HFFc6 (cell line): ENCODE measurements around the gene GLRA3. TPM values are rescaled to one million over a fixed set of nuclear protein-coding genes. Genes with fewer than 3 reads are reported as not detected.
A peak's percentile ranks its signal among the peaks of the same experiment; 100 is the strongest.

Source experiments
- DNase-seq: peaks from one replicate; pipeline ENCODE4 v3.0.0-alpha.2; 2018
- H3K27ac Mint-ChIP-seq: 2 replicates; pipeline ENCODE4 v1.8.0; 2020; ENCODE audit warnings: mild to moderate bottlenecking, mixed read lengths
- H3K27me3 Mint-ChIP-seq: 2 replicates; pipeline ENCODE4 v1.8.0; 2021; ENCODE audit warnings: mild to moderate bottlenecking, moderate library complexity, mixed read lengths; ENCODE audit not compliant: insufficient read depth
- H3K36me3 Mint-ChIP-seq: 2 replicates; pipeline ENCODE4 v1.8.0; 2021; ENCODE audit warnings: low read depth, mixed read lengths
- H3K4me1 Mint-ChIP-seq: 2 replicates; pipeline ENCODE4 v1.8.0; 2020; ENCODE audit warnings: low read depth, mixed read lengths
- H3K4me3 Mint-ChIP-seq: 2 replicates; pipeline ENCODE4 v1.8.0; 2020; ENCODE audit warnings: mild to moderate bottlenecking, moderate library complexity, mixed read lengths
- H3K9me3 Mint-ChIP-seq: 2 replicates; pipeline ENCODE4 v1.8.0; 2020; ENCODE audit warnings: mild to moderate bottlenecking, mixed read lengths
- total RNA-seq, 6 experiments: library from RNA; stranded (reverse); fragmentation: NEBNext Ultra II Directional; extraction: Animal tissue kit (Norgen Biotek cat#: 25700); gene quantifications; 2 replicates in 1 of 6; 3 replicates in 5 of 6; pipeline ENCODE4 v1.2.3, GENCODE V29; 2021
- TF ChIP-seq, protein P1 (sequence below): fragments of 200-600 bp; sonication (generic); IDR thresholded peaks from 2 replicates; pipeline ENCODE4 v1.5.0; 2021; ENCODE audit warnings: antibody characterized with exemption, mild to moderate bottlenecking

Gene GLRA3
- total RNA-seq, 6 experiments from 2014 or later: not detected

DNA sequence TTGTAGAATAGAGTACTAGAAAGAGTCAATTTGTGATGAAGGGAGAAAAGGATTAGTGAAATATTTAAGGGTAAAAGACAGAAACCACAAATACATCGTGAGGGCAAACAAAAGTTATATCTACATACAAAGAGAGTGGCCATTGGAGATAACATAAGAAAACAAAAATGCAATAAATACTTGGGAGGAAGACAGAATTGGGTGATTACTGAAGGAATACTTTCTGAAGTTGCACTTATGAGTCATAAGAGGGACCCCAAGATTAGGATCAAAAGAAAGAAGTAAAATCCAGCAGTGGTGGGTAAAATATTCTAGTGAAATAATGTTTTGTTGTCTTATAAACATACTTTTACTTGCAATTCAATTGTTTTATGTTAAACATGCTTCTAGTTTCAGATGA lies 53.7 kb downstream of the GLRA3 start:
- H3K36me3 Mint-ChIP-seq: no peaks in the 10 kb centered on the region
- TF ChIP-seq, protein P1, sequence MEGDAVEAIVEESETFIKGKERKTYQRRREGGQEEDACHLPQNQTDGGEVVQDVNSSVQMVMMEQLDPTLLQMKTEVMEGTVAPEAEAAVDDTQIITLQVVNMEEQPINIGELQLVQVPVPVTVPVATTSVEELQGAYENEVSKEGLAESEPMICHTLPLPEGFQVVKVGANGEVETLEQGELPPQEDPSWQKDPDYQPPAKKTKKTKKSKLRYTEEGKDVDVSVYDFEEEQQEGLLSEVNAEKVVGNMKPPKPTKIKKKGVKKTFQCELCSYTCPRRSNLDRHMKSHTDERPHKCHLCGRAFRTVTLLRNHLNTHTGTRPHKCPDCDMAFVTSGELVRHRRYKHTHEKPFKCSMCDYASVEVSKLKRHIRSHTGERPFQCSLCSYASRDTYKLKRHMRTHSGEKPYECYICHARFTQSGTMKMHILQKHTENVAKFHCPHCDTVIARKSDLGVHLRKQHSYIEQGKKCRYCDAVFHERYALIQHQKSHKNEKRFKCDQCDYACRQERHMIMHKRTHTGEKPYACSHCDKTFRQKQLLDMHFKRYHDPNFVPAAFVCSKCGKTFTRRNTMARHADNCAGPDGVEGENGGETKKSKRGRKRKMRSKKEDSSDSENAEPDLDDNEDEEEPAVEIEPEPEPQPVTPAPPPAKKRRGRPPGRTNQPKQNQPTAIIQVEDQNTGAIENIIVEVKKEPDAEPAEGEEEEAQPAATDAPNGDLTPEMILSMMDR: no peak
- no peaks in the 10 kb centered on the region for H3K4me1 Mint-ChIP-seq
- no peak for DNase-seq
- peaks cover 8% of the 10 kb centered on the region for H3K9me3 Mint-ChIP-seq
- H3K4me3 Mint-ChIP-seq: no peak overlapping the region
- H3K27me3 Mint-ChIP-seq: no peaks in the 10 kb centered on the region
- H3K27ac Mint-ChIP-seq: no peak overlapping the region

DNA sequence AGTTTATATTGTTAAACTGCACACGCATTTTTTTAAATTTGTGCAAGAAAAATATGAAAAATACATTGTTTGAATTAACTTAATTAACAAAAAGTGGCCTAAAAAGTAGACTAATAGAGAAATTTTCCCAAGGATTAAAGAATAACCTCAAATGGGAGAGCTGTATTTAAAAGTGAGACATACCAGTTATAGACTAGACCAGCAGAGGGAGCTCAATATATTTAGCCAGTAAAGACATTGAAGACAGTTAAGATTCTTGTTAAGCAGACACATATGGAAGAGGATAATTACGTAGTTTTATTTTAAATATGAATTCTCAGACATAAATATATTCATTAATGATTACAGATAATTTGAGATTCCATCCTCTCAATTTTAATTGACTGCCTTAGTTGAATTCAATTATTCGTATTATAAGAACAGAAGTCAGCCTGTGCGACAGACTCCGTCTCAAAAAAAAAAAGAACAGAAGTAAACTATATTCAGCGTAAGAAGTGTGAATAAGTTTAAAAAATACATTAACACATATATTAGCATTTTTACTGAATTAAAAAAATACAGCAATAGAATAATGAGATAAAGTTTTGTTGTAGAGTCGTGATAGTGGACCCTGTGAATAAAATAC lies 64.8 kb downstream of the GLRA3 start:
- Mint-ChIP-seq H3K4me1 (no peaks in the 10 kb centered on the region), H3K36me3 (no peaks in the 10 kb centered on the region), H3K27me3 (no peaks in the 10 kb centered on the region), H3K27ac (no peak overlapping the region), H3K9me3 (no peaks in the 10 kb centered on the region), H3K4me3 (no peak overlapping the region)
- DNase-seq: peak; percentile 37
- TF ChIP-seq, protein P1: peak; percentile 81

DNA sequence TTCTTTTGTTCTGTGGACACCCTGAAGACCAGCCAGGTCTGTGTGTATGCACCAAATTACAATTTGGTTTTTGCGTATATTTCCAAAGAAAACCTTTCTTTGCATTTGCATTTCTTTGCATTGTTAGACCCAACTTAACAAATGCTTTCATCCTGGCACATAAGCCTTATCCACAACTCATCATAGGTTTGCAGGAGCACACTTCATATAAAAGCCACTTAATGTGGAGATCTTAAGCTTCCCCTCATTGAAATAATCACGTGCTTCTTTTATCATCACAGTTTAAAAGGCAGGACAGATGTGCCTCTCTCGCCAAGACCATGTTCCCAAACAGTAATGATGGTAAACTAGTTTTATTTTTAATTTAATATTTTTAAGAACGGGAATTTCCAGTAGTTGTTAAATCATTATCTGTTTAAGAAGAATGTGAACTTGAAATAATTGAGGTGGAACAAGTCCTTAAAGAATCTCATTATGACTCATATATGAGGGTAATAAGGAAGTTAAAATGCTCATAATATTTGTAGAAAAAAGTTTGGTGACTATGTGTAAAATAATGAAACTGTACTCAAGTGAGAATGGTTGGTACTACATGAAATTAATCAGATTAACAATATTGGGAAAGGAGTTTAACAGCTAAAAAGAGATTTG lies 65.5 kb downstream of the GLRA3 start:
- no peak for DNase-seq
- Mint-ChIP-seq H3K27me3 (no peaks in the 10 kb centered on the region), H3K27ac (no peak overlapping the region), H3K4me1 (no peaks in the 10 kb centered on the region), H3K36me3 (no peaks in the 10 kb centered on the region), H3K4me3 (no peak overlapping the region), H3K9me3 (no peaks in the 10 kb centered on the region)
- TF ChIP-seq, protein P1: no peak

DNA sequence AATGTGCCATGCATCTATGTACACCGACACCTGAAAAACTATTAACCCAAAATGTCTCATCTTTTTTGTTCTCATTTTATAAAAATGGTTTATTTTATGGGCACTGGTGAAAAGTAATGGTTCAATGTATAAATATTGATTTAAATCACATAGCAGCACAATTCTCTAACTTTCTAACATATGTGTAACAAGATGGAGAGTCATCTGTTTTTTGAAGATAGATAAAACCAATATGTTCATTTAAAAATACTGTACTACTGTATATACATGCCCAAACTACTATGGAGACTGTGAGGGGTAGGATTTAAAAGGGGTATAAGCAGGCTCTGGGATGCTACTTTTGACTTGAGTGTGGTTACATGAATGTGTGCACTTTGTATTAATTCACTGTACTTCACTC lies 67.6 kb downstream of the GLRA3 start:
- no peaks in the 10 kb centered on the region for H3K9me3 Mint-ChIP-seq

DNA sequence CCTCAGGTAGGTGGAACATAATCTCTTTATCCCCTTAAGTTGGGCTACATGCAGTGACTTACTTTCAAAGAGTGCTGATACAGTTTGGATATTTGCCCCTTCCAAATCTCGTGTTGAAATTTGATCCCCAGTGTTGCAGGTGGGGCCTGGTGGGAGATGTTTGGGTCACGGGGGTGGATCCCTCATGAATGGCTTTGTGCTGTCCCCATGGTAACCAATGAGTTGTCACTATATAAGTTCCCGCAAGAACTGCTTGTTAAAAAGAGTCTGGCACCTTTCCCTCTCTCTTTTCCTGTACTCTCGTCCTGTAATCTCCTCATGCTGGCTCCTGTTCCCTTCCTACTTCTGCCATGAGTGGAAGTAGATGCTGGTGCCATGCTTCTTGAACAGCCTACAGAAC lies 71.3 kb downstream of the GLRA3 start:
- H3K4me3 Mint-ChIP-seq: no peak overlapping the region
- TF ChIP-seq, protein P1: no peak
- DNase-seq: no peak
- no peaks in the 10 kb centered on the region for H3K36me3 Mint-ChIP-seq
- H3K4me1 Mint-ChIP-seq: no peaks in the 10 kb centered on the region
- H3K27ac Mint-ChIP-seq: no peak overlapping the region
- H3K9me3 Mint-ChIP-seq: no peaks in the 10 kb centered on the region
- no peaks in the 10 kb centered on the region for H3K27me3 Mint-ChIP-seq

More for the DNA sequence above, 67.6 kb downstream of the GLRA3 start:
- Mint-ChIP-seq H3K27me3 (no peaks in the 10 kb centered on the region), H3K36me3 (no peaks in the 10 kb centered on the region), H3K4me1 (no peaks in the 10 kb centered on the region), H3K27ac (no peak overlapping the region), H3K4me3 (no peak overlapping the region)
- TF ChIP-seq, protein P1: no peak
- no peak for DNase-seq
